ENCODE results near the gene KLHL3. TPM values are rescaled to one million over a fixed set of nuclear protein-coding genes. Genes with fewer than 3 reads are reported as not detected.

The KLHL3 gene
- total RNA-seq, 4 donors from 2014 or later, result 1.2 to 29.1 (median 3.4) TPM

DNA sequence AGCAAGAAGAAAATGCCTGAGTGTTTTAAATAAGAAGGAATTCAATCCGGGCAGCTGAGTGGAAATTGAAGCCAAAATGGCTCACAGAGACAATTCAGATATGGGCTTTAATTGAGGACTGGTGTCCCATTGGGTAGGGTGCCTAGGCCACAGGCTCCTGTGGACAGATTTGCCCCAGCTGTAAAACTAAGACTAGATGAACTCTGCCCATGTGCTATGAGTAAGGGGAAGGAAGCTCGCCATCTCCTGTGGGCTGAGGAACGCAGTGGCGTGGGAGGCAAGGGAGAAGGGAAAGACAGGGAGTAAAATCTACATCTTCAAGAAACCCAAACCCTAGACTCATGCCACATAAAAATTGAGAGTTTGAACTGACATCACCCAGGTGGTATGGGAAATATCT lies 66.1 kb downstream of the KLHL3 start:
- Histone ChIP-seq H3K4me1 (no peaks in the 10 kb centered on the region), H3K27me3 (no peaks in the 10 kb centered on the region), H3K9me3 (no peaks in the 10 kb centered on the region), H3K4me3 (no peak overlapping the region), H3K36me3 (no peaks in the 10 kb centered on the region), H3K27ac (no peak overlapping the region)
- 85% methylated on average over 4 of the region's 4 CpGs for WGBS
- no peak for TF ChIP-seq POLR2AphosphoS5 (IDR thresholded peaks at IDR 0.05)
- no peak for TF ChIP-seq POLR2A (IDR thresholded peaks at IDR 0.05)
- no peak for TF ChIP-seq CTCF (IDR thresholded peaks at IDR 0.05)
- DNase-seq (ENCODE audit: low spot score in 2 of 2), result no peak

- DNase-seq (ENCODE audit: low spot score in 2 of 2), result no peak
- H3K27me3 ChIP-seq, result no peaks in the 10 kb centered on the region
- no peaks in the 10 kb centered on the region for H3K9me3 ChIP-seq
- no peak overlapping the region for H3K27ac ChIP-seq
- no peak for TF ChIP-seq CTCF (IDR thresholded peaks at IDR 0.05)
- TF ChIP-seq POLR2A (IDR thresholded peaks at IDR 0.05), result no peak
- no peak for TF ChIP-seq POLR2AphosphoS5 (IDR thresholded peaks at IDR 0.05)
- TF ChIP-seq EP300 (IDR thresholded peaks at IDR 0.05), result no peak
- H3K36me3 ChIP-seq, result no peaks in the 10 kb centered on the region
- H3K4me1 ChIP-seq, result no peaks in the 10 kb centered on the region
- WGBS, result 93% methylated on average over 5 of the region's 5 CpGs
- no peak overlapping the region for H3K4me3 ChIP-seq
These were observed 67.3 kb downstream of the KLHL3 start for GRCh38 chr5:137668637-137669036.

DNA sequence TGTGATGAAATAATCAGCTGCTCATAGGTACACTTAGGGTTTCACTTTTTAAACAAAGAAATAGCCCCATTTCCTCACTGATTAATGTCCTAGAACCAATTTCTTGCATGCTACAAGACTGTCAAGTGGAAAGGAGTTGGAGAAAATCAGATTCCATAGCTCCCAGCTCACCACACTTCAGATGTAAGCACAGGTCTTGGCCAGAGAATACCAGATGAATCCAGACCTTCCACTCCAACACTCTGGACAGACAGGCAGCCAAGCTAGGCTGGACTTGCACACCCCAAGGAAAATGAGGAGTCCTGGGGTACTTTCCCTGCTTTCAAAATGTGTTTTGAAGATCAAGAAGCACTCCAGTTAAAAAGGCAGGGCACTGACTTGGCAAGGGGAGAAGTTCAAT lies 68.5 kb downstream of the KLHL3 start:
- Histone ChIP-seq H3K27ac (no peak overlapping the region), H3K4me3 (no peak overlapping the region), H3K36me3 (no peaks in the 10 kb centered on the region), H3K4me1 (no peaks in the 10 kb centered on the region), H3K9me3 (no peaks in the 10 kb centered on the region), H3K27me3 (no peaks in the 10 kb centered on the region)
- TF ChIP-seq EP300 (IDR thresholded peaks at IDR 0.05) (no peak), CTCF (IDR thresholded peaks at IDR 0.05) (no peak), POLR2AphosphoS5 (IDR thresholded peaks at IDR 0.05) (no peak), POLR2A (IDR thresholded peaks at IDR 0.05) (no peak)
- DNase-seq (ENCODE audit: low spot score in 2 of 2), result no peak

GRCh38 chr5:137666901-137667300 lies 69.0 kb downstream of the KLHL3 start:
- H3K36me3 ChIP-seq, result no peaks in the 10 kb centered on the region
- no peak for DNase-seq (ENCODE audit: low spot score in 2 of 2)
- H3K4me3 ChIP-seq, result no peak overlapping the region
- no peaks in the 10 kb centered on the region for H3K4me1 ChIP-seq
- H3K27me3 ChIP-seq, result no peaks in the 10 kb centered on the region
- TF ChIP-seq POLR2AphosphoS5 (IDR thresholded peaks at IDR 0.05), result no peak
- TF ChIP-seq CTCF (IDR thresholded peaks at IDR 0.05), result no peak
- no peak for TF ChIP-seq EP300 (IDR thresholded peaks at IDR 0.05)
- TF ChIP-seq POLR2A (IDR thresholded peaks at IDR 0.05), result no peak
- H3K27ac ChIP-seq, result no peak overlapping the region
- whole genome bisulfite sequencing, result 45% methylated on average over 2 of the region's 2 CpGs
- no peaks in the 10 kb centered on the region for H3K9me3 ChIP-seq

DNA sequence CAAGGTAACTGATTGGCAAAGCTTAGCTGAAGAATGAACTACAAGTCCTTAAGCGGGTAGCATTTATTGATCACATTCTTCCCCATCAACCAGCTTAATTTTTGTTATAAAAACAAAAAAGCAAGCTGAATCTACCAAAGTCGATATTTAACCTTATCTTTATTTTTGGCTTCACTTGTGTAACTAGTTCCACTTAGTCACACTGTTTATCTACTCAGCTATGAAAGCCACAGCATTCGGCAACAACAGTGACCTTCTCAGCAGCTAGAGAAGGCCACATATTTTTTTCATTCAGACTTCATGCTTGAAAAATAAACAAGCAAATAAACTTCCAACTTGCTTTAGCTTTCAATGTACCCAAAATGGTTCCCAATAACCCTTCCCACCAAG lies 69.4 kb downstream of the KLHL3 start:
- Histone ChIP-seq H3K9me3 (no peaks in the 10 kb centered on the region), H3K27me3 (no peaks in the 10 kb centered on the region), H3K4me1 (no peaks in the 10 kb centered on the region), H3K36me3 (no peaks in the 10 kb centered on the region), H3K4me3 (no peak overlapping the region), H3K27ac (no peak overlapping the region)
- TF ChIP-seq POLR2AphosphoS5 (IDR thresholded peaks at IDR 0.05) (no peak), EP300 (IDR thresholded peaks at IDR 0.05) (no peak), POLR2A (IDR thresholded peaks at IDR 0.05) (no peak), CTCF (IDR thresholded peaks at IDR 0.05) (no peak)
- no peak for DNase-seq (ENCODE audit: low spot score in 2 of 2)
- 68% methylated on average over 3 of the region's 3 CpGs for WGBS

All from suprapubic skin (tissue), 4 donors.